Brain microvascular endothelial cell (primary cell): ENCODE measurements around the gene TNXB.

ENCODE experiments used
- DNase-seq: peaks from one replicate; pipeline ENCODE4 v3.0.0-alpha.2; 2020
- H3K27ac ChIP-seq: fragments of 250-450 bp; sonication (Bioruptor Pico); 2 replicates; pipeline ENCODE4 v1.5.1; 2020; ENCODE audit warnings: mild to moderate bottlenecking, moderate library complexity
- H3K27me3 ChIP-seq: fragments of 250-450 bp; sonication (Bioruptor Pico); replicated peaks from 2 replicates; pipeline ENCODE4 v1.5.1; 2020; ENCODE audit warnings: mild to moderate bottlenecking
- H3K36me3 ChIP-seq: fragments of 250-450 bp; sonication (Bioruptor Pico); replicated peaks from 2 replicates; pipeline ENCODE4 v1.5.1; 2020; ENCODE audit warnings: mild to moderate bottlenecking
- H3K4me3 ChIP-seq: 2 replicates; pipeline ENCODE4 v1.5.1; 2011; ENCODE audit warnings: low read depth, mild to moderate bottlenecking, control low read depth, low read length, moderate library complexity
- CTCF ChIP-seq: IDR thresholded peaks from 2 replicates; pipeline ENCODE4 v1.5.1; 2011; ENCODE audit warnings: low read depth, mild to moderate bottlenecking, moderate library complexity, low read length, control low read depth, inconsistent platforms; ENCODE audit errors: missing control alignments
- in situ Hi-C: cut with HindIII; loops from 2 replicates; pipeline ENCODE4 v1.10.0; 2017; ENCODE audit warnings: low sequenced_read_pairs, low pct_ligation_motif_present

TNXB gene

GRCh38 chr6:32152769-32153563, 43.8 kb upstream of the TNXB start:
- Histone ChIP-seq H3K27me3 (no peaks in the 10 kb centered on the region), H3K27ac (peak overlapping the region; percentile 80), H3K36me3 (peaks cover 6% of the 10 kb centered on the region), H3K4me3 (peak overlapping the region; percentile 86)
- in situ Hi-C loops, result no loop called here
- TF ChIP-seq CTCF, result no peak
- DNase-seq, result peak; percentile 58

GRCh38 chr6:32151863-32152768, 43.0 kb upstream of the TNXB start, which contains the start of gene PRRT1:
Gene PRRT1, minus strand, starts transcription at chr6:32151939. Its CDS starts 112 bp downstream, at chr6:32151827.
- in situ Hi-C loops, result no loop called here
- no peaks in the 10 kb centered on the region for H3K27me3 ChIP-seq
- DNase-seq, result no peak
- no peak for TF ChIP-seq CTCF
- H3K27ac ChIP-seq, result peak within 1 kb of the TSS; percentile 80
- H3K4me3 ChIP-seq, result peak within 1 kb of the TSS; percentile 86
- peaks cover 4% of the 10 kb centered on the region for H3K36me3 ChIP-seq

- Histone ChIP-seq H3K36me3 (peaks cover 2% of the 10 kb centered on the region), H3K27ac (no peak overlapping the region), H3K27me3 (no peaks in the 10 kb centered on the region), H3K4me3 (peak overlapping the region; percentile 39)
- DNase-seq, result no peak
- TF ChIP-seq CTCF, result no peak
- in situ Hi-C loops, result no loop called here
Measured at GRCh38 chr6:32151181-32151862, 42.2 kb upstream of the TNXB start.

- Histone ChIP-seq H3K36me3 (no peaks in the 10 kb centered on the region), H3K4me3 (no peak overlapping the region), H3K27ac (no peak overlapping the region), H3K27me3 (no peaks in the 10 kb centered on the region)
- no peak for DNase-seq
- TF ChIP-seq CTCF, result no peak
- in situ Hi-C loops, result no loop called here
Measured at GRCh38 chr6:32149932-32150870, 41.1 kb upstream of the TNXB start.
